Tibial nerve (tissue), 4 donors: ENCODE measurements around the gene C14orf119. TPM values are rescaled to one million over a fixed set of nuclear protein-coding genes. Genes with fewer than 3 reads are reported as not detected.

Experiments
- DNase-seq, 2 donors: peaks; one replicate each; pipeline ENCODE4 v3.0.0-alpha.2; 2019; ENCODE audit warnings: low spot score in 2 of 2
- H3K27ac ChIP-seq, 4 donors: fragments of 200-600 bp; sonication (generic) in 3 of 4; one replicate each; pipeline ENCODE4 v1.5.1; 2017 to 2019; ENCODE audit warnings: mild to moderate bottlenecking in 1 of 4
- H3K27me3 ChIP-seq, 2 donors: fragments of 200-600 bp; sonication (generic) in 1 of 2; one replicate each; pipeline versions ENCODE4 v1.5.1 to v1.6.0; 2017 to 2019
- H3K36me3 ChIP-seq, 3 donors: fragments of 200-600 bp; sonication (generic); one replicate each; pipeline ENCODE4 v1.5.1; 2018 to 2019
- H3K4me1 ChIP-seq, 4 donors: fragments of 200-600 bp; sonication (generic) in 3 of 4; one replicate each; pipeline ENCODE4 v1.5.1; 2017 to 2019
- H3K4me3 ChIP-seq, 4 donors: fragments of 200-600 bp; sonication (generic) in 3 of 4; one replicate each; pipeline ENCODE4 v1.5.1; 2017 to 2019; ENCODE audit warnings: mild to moderate bottlenecking in 1 of 4, moderate library complexity in 1 of 4
- H3K9me3 ChIP-seq, 4 donors: fragments of 200-600 bp; sonication (generic) in 3 of 4; one replicate each; pipeline ENCODE4 v1.5.1; 2017 to 2019
- EP300 ChIP-seq, 2 donors: sonication (generic); formaldehyde crosslinking; IDR thresholded peaks; one replicate each; pipeline ENCODE4 v1.6.1; 2017; ENCODE audit warnings: antibody characterized with exemption in 2 of 2, mild to moderate bottlenecking in 1 of 2
- POLR2A ChIP-seq, 2 donors: fragments of 450-650 bp; IDR thresholded peaks; one replicate each; pipeline ENCODE4 v1.6.1; 2017; ENCODE audit warnings: antibody characterized with exemption in 2 of 2, mild to moderate bottlenecking in 2 of 2, moderate library complexity in 2 of 2
- WGBS, 2 donors: methylation state at CpG; one replicate each; pipeline ENCODE4 v1.1.5; 2018; 5-methylcytosine and 5-hydroxymethylcytosine counted together
- total RNA-seq, 4 donors: library from RNA; depleted of rRNA; stranded (reverse); fragments of >200 nt; gene quantifications; one replicate each; pipeline ENCODE4 v1.1.0, GENCODE V29; 2016
- TF ChIP-seq, protein P1 (sequence below), 5 experiments: fragments of 200-600 bp in 3 of 5; fragments of 450-650 bp in 2 of 5; sonication (generic) in 3 of 5; IDR thresholded peaks; one replicate each; pipeline ENCODE4 v1.5.1; 2016 to 2019; ENCODE audit warnings: antibody characterized with exemption in 5 of 5, mild to moderate bottlenecking in 3 of 5, moderate library complexity in 2 of 5

C14orf119 gene
- total RNA-seq, 4 donors from 2014 or later: 15.5 to 35.1 (median 21.7) TPM

GRCh38 chr14:23114669-23115038 is 19.3 kb downstream of the C14orf119 start:
- Histone ChIP-seq H3K27me3 (peaks cover 0 to 13% of the 10 kb centered on the region in 2 donors), H3K4me1 (peaks cover 0 to 13% (median 0%) of the 10 kb centered on the region in 4 donors), H3K27ac (peak overlapping the region in 1 of 4 donors; percentile 36), H3K4me3 (no peak overlapping the region), H3K36me3 (no peaks in the 10 kb centered on the region), H3K9me3 (no peaks in the 10 kb centered on the region)
- 63 to 65% methylated on average over 4 of the region's 4 CpGs for WGBS, 2 donors
- no peak for TF ChIP-seq POLR2A (IDR thresholded peaks at IDR 0.05)
- TF ChIP-seq, protein P1, sequence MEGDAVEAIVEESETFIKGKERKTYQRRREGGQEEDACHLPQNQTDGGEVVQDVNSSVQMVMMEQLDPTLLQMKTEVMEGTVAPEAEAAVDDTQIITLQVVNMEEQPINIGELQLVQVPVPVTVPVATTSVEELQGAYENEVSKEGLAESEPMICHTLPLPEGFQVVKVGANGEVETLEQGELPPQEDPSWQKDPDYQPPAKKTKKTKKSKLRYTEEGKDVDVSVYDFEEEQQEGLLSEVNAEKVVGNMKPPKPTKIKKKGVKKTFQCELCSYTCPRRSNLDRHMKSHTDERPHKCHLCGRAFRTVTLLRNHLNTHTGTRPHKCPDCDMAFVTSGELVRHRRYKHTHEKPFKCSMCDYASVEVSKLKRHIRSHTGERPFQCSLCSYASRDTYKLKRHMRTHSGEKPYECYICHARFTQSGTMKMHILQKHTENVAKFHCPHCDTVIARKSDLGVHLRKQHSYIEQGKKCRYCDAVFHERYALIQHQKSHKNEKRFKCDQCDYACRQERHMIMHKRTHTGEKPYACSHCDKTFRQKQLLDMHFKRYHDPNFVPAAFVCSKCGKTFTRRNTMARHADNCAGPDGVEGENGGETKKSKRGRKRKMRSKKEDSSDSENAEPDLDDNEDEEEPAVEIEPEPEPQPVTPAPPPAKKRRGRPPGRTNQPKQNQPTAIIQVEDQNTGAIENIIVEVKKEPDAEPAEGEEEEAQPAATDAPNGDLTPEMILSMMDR (IDR thresholded peaks at IDR 0.05): no peak
- no peak for TF ChIP-seq EP300 (IDR thresholded peaks at IDR 0.05)
- DNase-seq: no peak

DNA sequence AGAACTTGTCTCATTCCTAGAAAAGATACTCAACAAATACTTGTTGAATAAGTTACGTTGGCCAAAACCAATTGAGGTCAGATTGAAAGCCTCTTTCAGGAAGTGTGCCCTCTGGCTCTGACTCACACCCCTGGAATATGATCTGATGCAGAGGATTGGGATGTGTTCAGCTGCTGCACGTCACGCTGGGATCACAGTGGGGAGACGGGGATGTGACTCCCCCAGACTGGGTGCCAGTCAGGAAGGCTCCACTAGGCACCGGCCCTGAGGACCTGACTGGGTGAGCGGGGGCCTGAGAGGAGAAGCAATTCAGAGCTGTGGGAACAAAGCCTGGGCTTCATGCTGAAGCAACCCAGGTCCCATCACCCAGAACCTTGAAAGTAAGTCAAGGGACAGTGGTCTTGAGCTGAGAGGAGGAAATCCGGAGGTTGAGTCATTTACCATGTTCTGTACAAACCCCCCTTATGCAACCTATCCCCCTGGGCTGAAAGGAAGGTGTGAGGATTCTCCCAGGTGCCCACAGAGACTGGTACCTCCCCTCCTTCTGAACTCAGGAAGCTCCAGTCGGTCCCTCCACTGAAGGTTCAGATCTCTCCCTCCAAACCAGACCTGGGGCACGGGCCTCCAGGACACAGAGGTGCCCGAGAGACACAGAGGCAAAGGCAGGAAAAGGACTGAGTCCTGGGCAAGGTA is 19.9 kb downstream of the C14orf119 start:
- no peak overlapping the region for H3K27ac ChIP-seq
- no peak for TF ChIP-seq POLR2A (IDR thresholded peaks at IDR 0.05)
- no peak for TF ChIP-seq EP300 (IDR thresholded peaks at IDR 0.05)
- TF ChIP-seq, protein P1 (IDR thresholded peaks at IDR 0.05): no peak
- WGBS, 2 donors: 57 to 60% methylated on average over 8 to 10 of the region's 10 CpGs
- DNase-seq: no peak
- no peaks in the 10 kb centered on the region for H3K36me3 ChIP-seq
- no peaks in the 10 kb centered on the region for H3K9me3 ChIP-seq
- H3K27me3 ChIP-seq: peaks cover 0 to 13% of the 10 kb centered on the region in 2 donors
- H3K4me1 ChIP-seq: peaks cover 0 to 13% (median 0%) of the 10 kb centered on the region in 4 donors
- no peak overlapping the region for H3K4me3 ChIP-seq

- H3K9me3 ChIP-seq: no peaks in the 10 kb centered on the region
- DNase-seq: no peak
- peaks cover 0 to 14% (median under 1%) of the 10 kb centered on the region in 4 donors for H3K4me1 ChIP-seq
- no peak overlapping the region for H3K4me3 ChIP-seq
- 83 to 88% methylated on average over 5 of the region's 5 CpGs for WGBS, 2 donors
- no peaks in the 10 kb centered on the region for H3K36me3 ChIP-seq
- TF ChIP-seq EP300 (IDR thresholded peaks at IDR 0.05) (no peak), POLR2A (IDR thresholded peaks at IDR 0.05) (no peak)
- TF ChIP-seq, protein P1 (IDR thresholded peaks at IDR 0.05): no peak
- no peak overlapping the region for H3K27ac ChIP-seq
- H3K27me3 ChIP-seq: peaks cover 0 to 13% of the 10 kb centered on the region in 2 donors
Measured at GRCh38 chr14:23115918-23116317, 20.6 kb downstream of the C14orf119 start.

GRCh38 chr14:23117371-23118020 is 22.2 kb downstream of the C14orf119 start:
- DNase-seq: no peak
- TF ChIP-seq, protein P1 (IDR thresholded peaks at IDR 0.05): no peak
- TF ChIP-seq POLR2A (IDR thresholded peaks at IDR 0.05) (no peak), EP300 (IDR thresholded peaks at IDR 0.05) (no peak)
- WGBS, 2 donors: 76 to 83% methylated on average over 32 of the region's 32 CpGs
- peaks cover 0 to 21% (median 3%) of the 10 kb centered on the region in 4 donors for H3K4me1 ChIP-seq
- no peak overlapping the region for H3K4me3 ChIP-seq
- no peaks in the 10 kb centered on the region for H3K36me3 ChIP-seq
- no peaks in the 10 kb centered on the region for H3K9me3 ChIP-seq
- H3K27ac ChIP-seq: no peak overlapping the region
- H3K27me3 ChIP-seq: peaks cover 0 to 8% of the 10 kb centered on the region in 2 donors
